Mesothelial cell of epicardium (in vitro differentiated cells): ENCODE data around the gene TAGAP. TPM values are rescaled to one million over a fixed set of nuclear protein-coding genes. Genes with fewer than 3 reads are reported as not detected.

Experiments used
- DNase-seq, 2 experiments: peaks; one replicate each; pipeline ENCODE4 v3.0.0; 2021; ENCODE audit warnings: low spot score in 2 of 2; ENCODE audit not compliant: unreplicated experiment in 2 of 2
- H3K27ac Mint-ChIP-seq: 2 replicates; pipeline ENCODE4 v1.8.0; 2021; ENCODE audit warnings: mixed read lengths
- H3K27me3 Mint-ChIP-seq: 2 replicates; pipeline ENCODE4 v1.8.0; 2021; ENCODE audit warnings: low read depth, mixed read lengths
- H3K36me3 Mint-ChIP-seq: 2 replicates; pipeline ENCODE4 v1.8.0; 2021; ENCODE audit warnings: mixed read lengths
- H3K4me1 Mint-ChIP-seq: 2 replicates; pipeline ENCODE4 v1.8.0; 2021; ENCODE audit warnings: mixed read lengths
- H3K4me3 Mint-ChIP-seq: 2 replicates; pipeline ENCODE4 v1.8.0; 2021; ENCODE audit warnings: mild to moderate bottlenecking, moderate library complexity, mixed read lengths
- H3K9me3 Mint-ChIP-seq: 2 replicates; pipeline ENCODE4 v1.8.0; 2021; ENCODE audit warnings: mixed read lengths
- total RNA-seq: library from RNA; stranded (reverse); gene quantifications from 3 replicates; pipeline ENCODE4 v1.2.1, GENCODE V29; 2021
- TF ChIP-seq, protein P1 (sequence below): fragments of 200-600 bp; sonication (generic); IDR thresholded peaks from one replicate; pipeline ENCODE4 v1.5.0; 2021; ENCODE audit warnings: antibody characterized with exemption; ENCODE audit not compliant: unreplicated experiment

Gene TAGAP
- total RNA-seq, 1 donor from 2014 or later: 0.16 TPM

DNA sequence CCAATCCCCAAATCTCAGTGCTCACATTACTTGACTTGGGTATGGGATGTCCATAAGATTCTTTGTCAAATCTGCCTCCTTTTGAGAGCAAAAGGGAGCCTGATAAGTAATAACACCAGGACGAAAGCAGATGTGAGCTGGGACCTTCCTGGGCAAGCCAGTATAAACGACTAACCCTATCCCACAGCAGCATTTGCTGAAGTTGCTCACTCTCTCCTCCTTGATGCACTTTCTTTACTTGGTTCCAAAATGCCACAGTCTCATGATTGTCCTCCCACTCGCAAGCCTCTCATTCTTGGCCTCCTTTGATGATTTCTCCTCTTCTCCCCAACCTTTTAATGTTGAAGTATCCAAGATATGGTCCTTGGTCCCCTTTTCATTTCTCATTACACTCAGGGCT lies 44.7 kb upstream of the TAGAP start:
- no peaks in the 10 kb centered on the region for H3K9me3 Mint-ChIP-seq
- no peak overlapping the region for H3K27ac Mint-ChIP-seq
- DNase-seq: no peak
- TF ChIP-seq, protein P1, sequence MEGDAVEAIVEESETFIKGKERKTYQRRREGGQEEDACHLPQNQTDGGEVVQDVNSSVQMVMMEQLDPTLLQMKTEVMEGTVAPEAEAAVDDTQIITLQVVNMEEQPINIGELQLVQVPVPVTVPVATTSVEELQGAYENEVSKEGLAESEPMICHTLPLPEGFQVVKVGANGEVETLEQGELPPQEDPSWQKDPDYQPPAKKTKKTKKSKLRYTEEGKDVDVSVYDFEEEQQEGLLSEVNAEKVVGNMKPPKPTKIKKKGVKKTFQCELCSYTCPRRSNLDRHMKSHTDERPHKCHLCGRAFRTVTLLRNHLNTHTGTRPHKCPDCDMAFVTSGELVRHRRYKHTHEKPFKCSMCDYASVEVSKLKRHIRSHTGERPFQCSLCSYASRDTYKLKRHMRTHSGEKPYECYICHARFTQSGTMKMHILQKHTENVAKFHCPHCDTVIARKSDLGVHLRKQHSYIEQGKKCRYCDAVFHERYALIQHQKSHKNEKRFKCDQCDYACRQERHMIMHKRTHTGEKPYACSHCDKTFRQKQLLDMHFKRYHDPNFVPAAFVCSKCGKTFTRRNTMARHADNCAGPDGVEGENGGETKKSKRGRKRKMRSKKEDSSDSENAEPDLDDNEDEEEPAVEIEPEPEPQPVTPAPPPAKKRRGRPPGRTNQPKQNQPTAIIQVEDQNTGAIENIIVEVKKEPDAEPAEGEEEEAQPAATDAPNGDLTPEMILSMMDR: no peak
- H3K4me3 Mint-ChIP-seq: no peak overlapping the region
- H3K4me1 Mint-ChIP-seq: no peaks in the 10 kb centered on the region
- H3K36me3 Mint-ChIP-seq: no peaks in the 10 kb centered on the region
- H3K27me3 Mint-ChIP-seq: peaks cover 10% of the 10 kb centered on the region

DNA sequence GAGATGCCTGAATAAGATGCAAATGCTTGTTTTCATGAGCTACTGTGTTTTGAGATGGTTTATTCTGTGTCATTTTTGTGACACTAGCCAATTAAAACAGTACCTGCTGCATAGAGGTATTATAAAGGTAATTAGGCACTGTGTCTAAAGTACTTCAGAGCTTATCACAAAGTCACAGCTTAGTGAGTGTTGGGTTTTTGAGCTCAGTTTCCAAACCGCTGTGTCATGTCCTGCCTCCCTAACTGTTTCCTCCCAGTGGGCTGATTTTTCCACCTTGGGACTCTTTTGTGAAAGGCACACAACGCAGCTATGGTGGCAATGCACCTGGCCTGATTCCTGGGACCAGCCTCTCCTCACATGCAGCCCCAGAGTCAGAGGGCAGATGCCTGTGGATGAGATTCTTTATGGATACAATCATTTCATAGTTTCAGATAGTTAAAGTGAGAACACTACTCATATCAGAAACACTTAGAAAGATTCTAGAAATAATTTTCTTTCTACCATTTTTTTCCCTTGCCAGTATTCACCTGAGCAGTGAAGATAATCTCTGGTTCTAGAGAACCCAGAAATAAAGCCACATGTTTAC lies 41.3 kb upstream of the TAGAP start:
- no peaks in the 10 kb centered on the region for H3K9me3 Mint-ChIP-seq
- H3K27me3 Mint-ChIP-seq: peaks cover 12% of the 10 kb centered on the region
- TF ChIP-seq, protein P1: no peak
- no peak overlapping the region for H3K4me3 Mint-ChIP-seq
- H3K36me3 Mint-ChIP-seq: no peaks in the 10 kb centered on the region
- H3K4me1 Mint-ChIP-seq: no peaks in the 10 kb centered on the region
- no peak for DNase-seq
- no peak overlapping the region for H3K27ac Mint-ChIP-seq

DNA sequence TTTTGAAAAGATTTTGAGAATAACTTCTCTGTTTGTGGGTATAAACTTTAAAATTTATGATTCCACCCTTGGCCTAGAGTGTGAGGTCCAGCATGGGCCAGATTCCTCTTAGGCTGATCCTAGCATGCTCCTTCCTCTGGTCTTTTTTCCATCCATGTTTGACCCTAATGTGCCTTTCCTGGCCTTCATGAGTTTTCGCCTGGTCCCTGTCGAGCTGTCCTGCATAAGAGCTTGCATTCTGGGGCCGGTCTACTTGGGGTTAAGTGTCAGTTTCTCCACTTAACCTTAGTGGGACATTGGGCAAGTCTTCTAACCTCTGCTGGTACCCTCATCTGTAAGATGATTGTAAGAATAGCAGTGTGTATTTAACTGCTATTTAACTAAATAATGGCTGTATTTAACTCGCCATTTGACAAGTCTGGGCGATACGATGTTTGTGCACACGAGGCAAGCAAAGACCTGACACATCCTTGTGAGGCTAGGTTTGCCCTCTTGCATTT lies 40.7 kb upstream of the TAGAP start:
- no peaks in the 10 kb centered on the region for H3K4me1 Mint-ChIP-seq
- DNase-seq: no peak
- no peak overlapping the region for H3K4me3 Mint-ChIP-seq
- H3K9me3 Mint-ChIP-seq: no peaks in the 10 kb centered on the region
- H3K27ac Mint-ChIP-seq: no peak overlapping the region
- peaks cover 9% of the 10 kb centered on the region for H3K27me3 Mint-ChIP-seq
- H3K36me3 Mint-ChIP-seq: no peaks in the 10 kb centered on the region
- TF ChIP-seq, protein P1: no peak

DNA sequence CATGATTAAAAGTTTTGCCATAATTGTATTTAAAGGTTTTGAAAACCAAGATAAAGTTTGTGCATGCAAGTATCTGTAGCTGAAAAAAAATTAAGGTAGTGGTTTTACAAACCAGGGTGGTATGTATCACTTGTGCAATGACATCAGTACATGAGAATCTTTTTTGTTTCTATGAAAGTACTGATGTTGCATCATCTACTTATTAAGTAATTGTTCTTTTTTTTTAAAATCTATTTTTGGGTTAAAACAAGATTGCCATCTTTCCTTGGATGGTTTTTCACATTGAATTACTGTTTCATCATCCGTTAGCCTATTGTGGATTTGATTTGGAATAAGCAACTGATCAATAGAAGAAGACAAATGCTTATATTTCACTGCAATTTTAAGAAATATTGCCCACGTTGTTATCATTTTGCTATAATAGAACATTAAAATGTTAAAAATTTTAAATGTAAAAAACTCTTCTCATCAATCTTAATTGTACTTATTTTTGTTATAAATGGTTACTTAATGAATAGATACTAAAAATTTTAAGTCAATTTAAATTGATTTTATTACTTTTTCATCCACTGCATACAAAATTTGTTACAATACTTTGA lies 39.8 kb upstream of the TAGAP start:
- H3K4me3 Mint-ChIP-seq: no peak overlapping the region
- DNase-seq: no peak
- no peaks in the 10 kb centered on the region for H3K4me1 Mint-ChIP-seq
- H3K27me3 Mint-ChIP-seq: peaks cover 9% of the 10 kb centered on the region
- H3K9me3 Mint-ChIP-seq: no peaks in the 10 kb centered on the region
- no peak overlapping the region for H3K27ac Mint-ChIP-seq
- TF ChIP-seq, protein P1: no peak
- no peaks in the 10 kb centered on the region for H3K36me3 Mint-ChIP-seq

DNA sequence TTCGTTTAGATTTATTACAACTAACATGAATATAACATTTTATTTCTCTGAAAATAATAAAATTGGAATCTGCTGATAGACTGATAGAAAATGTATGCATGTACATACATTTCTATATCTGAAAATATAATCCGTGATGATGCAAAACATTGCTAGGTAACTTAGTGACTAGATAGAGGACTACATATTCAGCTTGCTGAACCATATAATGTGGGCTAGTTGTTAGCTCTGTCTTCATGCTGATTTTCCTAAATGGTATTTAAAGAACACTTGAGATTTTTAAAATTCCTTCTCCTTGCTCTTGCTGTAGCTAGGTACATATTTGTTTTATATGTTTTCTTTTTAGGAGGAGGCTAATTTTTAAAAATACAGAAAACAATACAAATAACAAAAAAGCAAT lies 38.4 kb upstream of the TAGAP start:
- no peaks in the 10 kb centered on the region for H3K9me3 Mint-ChIP-seq
- H3K27ac Mint-ChIP-seq: no peak overlapping the region
- no peaks in the 10 kb centered on the region for H3K36me3 Mint-ChIP-seq
- H3K4me1 Mint-ChIP-seq: no peaks in the 10 kb centered on the region
- DNase-seq: no peak
- peaks cover 16% of the 10 kb centered on the region for H3K27me3 Mint-ChIP-seq
- H3K4me3 Mint-ChIP-seq: no peak overlapping the region
- TF ChIP-seq, protein P1: no peak
